HL-60 (cell line): ENCODE data around the gene GRK1.
A peak's percentile ranks its signal among the peaks of the same experiment; 100 is the strongest.

Experiments used
- DNase-seq, 2 experiments: peaks; one replicate each; pipeline ENCODE4 v3.0.0-alpha.2; 2010 to 2020; ENCODE audit warnings: low read depth in 1 of 2, low spot score in 1 of 2
- H3K27ac ChIP-seq: fragments of 250-450 bp; sonication (Bioruptor Pico); replicated peaks from 2 replicates; pipeline ENCODE4 v1.5.1; 2020; ENCODE audit warnings: mild to moderate bottlenecking, moderate library complexity
- H3K27me3 ChIP-seq: fragments of 250-450 bp; sonication (Bioruptor Pico); 2 replicates; pipeline ENCODE4 v1.5.1; 2021; ENCODE audit warnings: mild to moderate bottlenecking, moderate library complexity; ENCODE audit not compliant: insufficient read depth, poor library complexity, severe bottlenecking
- H3K4me3 ChIP-seq: replicated peaks from 2 replicates; pipeline ENCODE4 v1.5.1; 2011; ENCODE audit warnings: mild to moderate bottlenecking, control low read depth, low read length; ENCODE audit not compliant: insufficient read depth
- CTCF ChIP-seq: IDR thresholded peaks from one replicate; pipeline ENCODE4 v1.5.1; 2011; ENCODE audit warnings: low read length, control low read depth, inconsistent platforms; ENCODE audit not compliant: insufficient read depth
- GABPA ChIP-seq: IDR thresholded peaks from 2 replicates; pipeline ENCODE4 v1.6.1; 2012; ENCODE audit warnings: low read depth
- POLR2AphosphoS5 ChIP-seq: IDR thresholded peaks from 2 replicates; pipeline ENCODE4 v1.6.1; 2012; ENCODE audit warnings: low read depth
- REST ChIP-seq: IDR thresholded peaks from 2 replicates; pipeline ENCODE4 v1.6.1; 2012; ENCODE audit warnings: low read depth; ENCODE audit not compliant: insufficient replicate concordance
- SPI1 ChIP-seq: IDR thresholded peaks from 2 replicates; pipeline ENCODE4 v1.6.1; 2012; ENCODE audit warnings: low read depth, mild to moderate bottlenecking, borderline replicate concordance

The GRK1 gene

GRCh38 chr13:113734826-113735125 lies 67.8 kb downstream of the GRK1 start:
- DNase-seq = no peak
- no peak overlapping the region for H3K4me3 ChIP-seq
- no peak overlapping the region for H3K27ac ChIP-seq
- peaks cover 3% of the 10 kb centered on the region for H3K27me3 ChIP-seq
- TF ChIP-seq GABPA = no peak
- TF ChIP-seq POLR2AphosphoS5 = no peak
- TF ChIP-seq REST = no peak
- no peak for TF ChIP-seq SPI1
- no peak for TF ChIP-seq CTCF

- Histone ChIP-seq H3K4me3 (no peak overlapping the region), H3K27me3 (peaks cover 3% of the 10 kb centered on the region), H3K27ac (peak overlapping the region; percentile 83; the same call in 1 of the 2 replicates)
- TF ChIP-seq POLR2AphosphoS5 (no peak), REST (no peak), GABPA (no peak), SPI1 (no peak), CTCF (no peak)
- no peak for DNase-seq
These were observed 68.2 kb downstream of the GRK1 start for GRCh38 chr13:113735194-113735593.

DNA sequence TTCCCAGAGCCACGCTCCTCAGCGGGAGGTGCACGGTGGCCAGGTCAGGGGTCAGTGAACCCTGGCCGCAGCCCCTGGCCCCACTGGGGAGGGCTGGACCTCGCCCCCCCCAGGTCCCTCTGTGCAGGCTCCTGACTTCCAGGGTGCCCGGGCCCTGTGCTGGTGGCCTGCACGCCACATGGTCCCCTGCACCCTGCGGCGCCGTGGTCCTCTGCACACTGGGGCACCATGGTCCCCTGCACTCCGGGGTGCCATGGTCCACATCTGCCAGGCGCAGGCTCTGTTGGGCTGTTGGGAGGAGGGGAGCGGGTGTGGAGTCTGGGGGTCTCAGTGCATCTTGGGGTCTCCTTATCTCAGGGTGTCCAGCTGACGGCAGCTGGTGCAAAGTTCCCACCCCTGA lies 68.7 kb downstream of the GRK1 start:
- no peak for TF ChIP-seq CTCF
- no peak for TF ChIP-seq REST
- no peak for TF ChIP-seq POLR2AphosphoS5
- no peak for TF ChIP-seq GABPA
- no peak for TF ChIP-seq SPI1
- no peaks in the 10 kb centered on the region for H3K27me3 ChIP-seq

More for the DNA sequence above, 68.7 kb downstream of the GRK1 start:
- no peak for DNase-seq
- Histone ChIP-seq H3K27ac (peak overlapping the region; percentile 83), H3K4me3 (no peak overlapping the region)
